Stimulated activated CD4-positive, alpha-beta T cell treated with anti-CD3 and anti-CD28 coated beads, Interleukin-12 subunit alpha, Interleukin-12 subunit beta, amount 100 ng/mL, for 24 hours (primary cell): ENCODE measurements around the gene FLVCR2.

ENCODE experiments used
- DNase-seq, 2 experiments: peaks; one replicate each; pipeline ENCODE4 v3.0.0-alpha.2; 2020; ENCODE audit warnings: low read depth in 2 of 2

Gene FLVCR2

GRCh38 chr14:75554482-75554881, 23.9 kb upstream of the FLVCR2 start:
- DNase-seq, result no peak

- no peak for DNase-seq
Observed at GRCh38 chr14:75558440-75558839, 20.0 kb upstream of the FLVCR2 start.

- DNase-seq, result no peak
Observed at GRCh38 chr14:75559045-75559444, 19.4 kb upstream of the FLVCR2 start.

GRCh38 chr14:75559451-75560222, 18.8 kb upstream of the FLVCR2 start:
- peak; percentile 57 to 70 for DNase-seq

GRCh38 chr14:75561013-75561432, 17.4 kb upstream of the FLVCR2 start:
- DNase-seq, result peak in 1 of 2 experiments; percentile 45

GRCh38 chr14:75562089-75562488, 16.3 kb upstream of the FLVCR2 start:
- peak; percentile 43 to 62 for DNase-seq

GRCh38 chr14:75562489-75562888, 15.9 kb upstream of the FLVCR2 start:
- no peak for DNase-seq

GRCh38 chr14:75563931-75564330, 14.5 kb upstream of the FLVCR2 start:
- DNase-seq, result no peak

GRCh38 chr14:75565056-75565455, 13.4 kb upstream of the FLVCR2 start:
- DNase-seq, result no peak

GRCh38 chr14:75566321-75566720, 12.1 kb upstream of the FLVCR2 start:
- peak; percentile 76 to 78 for DNase-seq

GRCh38 chr14:75566752-75567151, 11.7 kb upstream of the FLVCR2 start:
- no peak for DNase-seq

- no peak for DNase-seq
Observed at GRCh38 chr14:75568140-75568539, 10.3 kb upstream of the FLVCR2 start.

- no peak for DNase-seq
Observed at GRCh38 chr14:75568791-75569190, 9.6 kb upstream of the FLVCR2 start.

GRCh38 chr14:75570797-75571196, 7.6 kb upstream of the FLVCR2 start:
- no peak for DNase-seq

- DNase-seq, result no peak
Observed at GRCh38 chr14:75572104-75572503, 6.3 kb upstream of the FLVCR2 start.

GRCh38 chr14:75577090-75577489, 1.3 kb upstream of the FLVCR2 start:
- no peak for DNase-seq

GRCh38 chr14:75577729-75578101, 705 bp upstream of the FLVCR2 start:
- peak; percentile 54 to 72 for DNase-seq

- DNase-seq, result no peak
Observed at GRCh38 chr14:75578786-75579337, 442 bp downstream of the FLVCR2 start.

GRCh38 chr14:75579338-75579864, 981 bp downstream of the FLVCR2 start:
- DNase-seq, result no peak

- DNase-seq, result no peak
Observed at GRCh38 chr14:75579882-75580281, 1.5 kb downstream of the FLVCR2 start.

GRCh38 chr14:75587388-75587787, 9.0 kb downstream of the FLVCR2 start:
- DNase-seq, result no peak

- no peak for DNase-seq
Observed at GRCh38 chr14:75589931-75590330, 11.5 kb downstream of the FLVCR2 start.

GRCh38 chr14:75591331-75591946, 13.0 kb downstream of the FLVCR2 start:
- DNase-seq, result no peak
